ENCODE data around the gene ZNF592.

The ZNF592 gene

GRCh38 chr15:84852212-84852611 is 103.8 kb downstream of the ZNF592 start:
- Mint-ChIP-seq H3K27ac (no peak overlapping the region), H3K36me3 (peaks cover under 1% of the 10 kb centered on the region), H3K4me3 (no peak overlapping the region), H3K27me3 (no peaks in the 10 kb centered on the region), H3K9me3 (ENCODE audit: low read depth) (peaks cover 5% of the 10 kb centered on the region), H3K4me1 (ENCODE audit: low read depth) (no peaks in the 10 kb centered on the region)

GRCh38 chr15:84855136-84855535 is 106.7 kb downstream of the ZNF592 start:
- Mint-ChIP-seq H3K9me3 (ENCODE audit: low read depth) (no peaks in the 10 kb centered on the region), H3K27me3 (no peaks in the 10 kb centered on the region), H3K4me3 (no peak overlapping the region), H3K4me1 (ENCODE audit: low read depth) (no peaks in the 10 kb centered on the region), H3K36me3 (no peaks in the 10 kb centered on the region), H3K27ac (no peak overlapping the region)

DNA sequence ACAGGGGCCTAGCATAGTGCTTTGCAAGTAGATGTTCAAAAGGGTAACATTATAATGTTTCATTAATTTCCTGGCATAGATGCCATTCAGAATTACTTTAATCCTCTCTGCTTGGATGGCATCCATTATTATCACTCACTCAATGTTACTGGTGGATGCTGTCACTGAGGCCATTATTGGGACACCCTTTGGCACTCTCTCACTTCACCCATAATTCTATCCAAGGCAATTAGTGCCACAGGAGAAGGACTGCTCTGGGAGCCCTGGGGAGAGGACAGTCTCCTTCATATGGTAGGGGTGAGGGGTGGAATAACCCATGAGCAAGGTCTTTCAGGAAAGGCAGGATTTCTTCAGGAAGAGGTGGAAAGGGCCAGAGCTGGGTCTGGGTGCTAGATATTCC is 107.4 kb downstream of the ZNF592 start:
- no peaks in the 10 kb centered on the region for H3K27me3 Mint-ChIP-seq
- H3K4me1 Mint-ChIP-seq (ENCODE audit: low read depth): no peaks in the 10 kb centered on the region
- no peaks in the 10 kb centered on the region for H3K9me3 Mint-ChIP-seq (ENCODE audit: low read depth)
- no peaks in the 10 kb centered on the region for H3K36me3 Mint-ChIP-seq
- no peak overlapping the region for H3K27ac Mint-ChIP-seq
- H3K4me3 Mint-ChIP-seq: no peak overlapping the region

Data from activated naive CD8-positive, alpha-beta T cell (primary cell).